Stimulated activated CD4-positive, alpha-beta T cell treated with anti-CD3 and anti-CD28 coated beads, Interleukin-1b, Interleukin-23, amount 100 ng/mL, for 24 hours (primary cell): Measurements from ENCODE around the gene MEI4.
"Not testable (repeated sequence)": the region's sequence is repeated elsewhere in the genome, so short reads cannot be mapped to it uniquely, and the experiment has no call there.

Experiments
- DNase-seq, 4 experiments: peaks; one replicate each; pipeline ENCODE4 v3.0.0-alpha.2; 2020; ENCODE audit warnings: low read depth in 4 of 4, low spot score in 1 of 4

The MEI4 gene

GRCh38 chr6:77813090-77813489 is 160.3 kb downstream of the MEI4 start:
- DNase-seq = no peak

- DNase-seq = no peak
Measured at GRCh38 chr6:77814119-77814518, 161.3 kb downstream of the MEI4 start.

GRCh38 chr6:77815531-77815930 is 162.7 kb downstream of the MEI4 start:
- no peak for DNase-seq

- no peak for DNase-seq
Measured at GRCh38 chr6:77816766-77817270, 164.0 kb downstream of the MEI4 start.

- no peak for DNase-seq
Measured at GRCh38 chr6:77822265-77822664, 169.4 kb downstream of the MEI4 start.

GRCh38 chr6:77825204-77825603 is 172.4 kb downstream of the MEI4 start:
- DNase-seq = no peak

GRCh38 chr6:77829736-77830135 is 176.9 kb downstream of the MEI4 start:
- no peak for DNase-seq

- DNase-seq = not testable (repeated sequence)
Measured at GRCh38 chr6:77833749-77834148, 180.9 kb downstream of the MEI4 start.

- DNase-seq = no peak
Measured at GRCh38 chr6:77834591-77834996, 181.8 kb downstream of the MEI4 start.

- DNase-seq = no peak
Measured at GRCh38 chr6:77837034-77837784, 184.4 kb downstream of the MEI4 start.

- no peak for DNase-seq
Measured at GRCh38 chr6:77839292-77839691, 186.5 kb downstream of the MEI4 start.

- no peak for DNase-seq
Measured at GRCh38 chr6:77844822-77845221, 192.0 kb downstream of the MEI4 start.

GRCh38 chr6:77853401-77853800 is 200.6 kb downstream of the MEI4 start:
- DNase-seq = no peak

- no peak for DNase-seq
Measured at GRCh38 chr6:77856391-77856790, 203.6 kb downstream of the MEI4 start.

GRCh38 chr6:77857421-77857820 is 204.6 kb downstream of the MEI4 start:
- DNase-seq = no peak

GRCh38 chr6:77876300-77876699 is 223.5 kb downstream of the MEI4 start:
- DNase-seq = no peak

- no peak for DNase-seq
Measured at GRCh38 chr6:77879527-77879926, 226.7 kb downstream of the MEI4 start.

- no peak for DNase-seq
Measured at GRCh38 chr6:77880501-77880900, 227.7 kb downstream of the MEI4 start.

- no peak for DNase-seq
Measured at GRCh38 chr6:77883851-77884250, 231.0 kb downstream of the MEI4 start.

- DNase-seq = no peak
Measured at GRCh38 chr6:77893391-77893790, 240.6 kb downstream of the MEI4 start.

- DNase-seq = no peak
Measured at GRCh38 chr6:77906070-77906469, 253.2 kb downstream of the MEI4 start.

- no peak for DNase-seq
Measured at GRCh38 chr6:77910826-77911225, 258.0 kb downstream of the MEI4 start.

GRCh38 chr6:77926198-77926751 is 273.4 kb downstream of the MEI4 start:
- no peak for DNase-seq
